Activated gamma-delta T cell (primary cell): Measurements from ENCODE around the gene INSC.

ENCODE experiments used
- DNase-seq: peaks from one replicate; lab custom pipeline; 2025; lab: John Stamatoyannopoulos, UW

The INSC gene

GRCh38 chr11:15288863-15289262 lies 174.1 kb downstream of the INSC start:
- DNase-seq = no peak

GRCh38 chr11:15289723-15290122 lies 175.0 kb downstream of the INSC start:
- no peak for DNase-seq

- no peak for DNase-seq
Measured at GRCh38 chr11:15291885-15292284, 177.2 kb downstream of the INSC start.

- no peak for DNase-seq
Measured at GRCh38 chr11:15293975-15294620, 179.4 kb downstream of the INSC start.

- no peak for DNase-seq
Measured at GRCh38 chr11:15295695-15296094, 181.0 kb downstream of the INSC start.
